ENCODE data around the gene HSCB.

DNA sequence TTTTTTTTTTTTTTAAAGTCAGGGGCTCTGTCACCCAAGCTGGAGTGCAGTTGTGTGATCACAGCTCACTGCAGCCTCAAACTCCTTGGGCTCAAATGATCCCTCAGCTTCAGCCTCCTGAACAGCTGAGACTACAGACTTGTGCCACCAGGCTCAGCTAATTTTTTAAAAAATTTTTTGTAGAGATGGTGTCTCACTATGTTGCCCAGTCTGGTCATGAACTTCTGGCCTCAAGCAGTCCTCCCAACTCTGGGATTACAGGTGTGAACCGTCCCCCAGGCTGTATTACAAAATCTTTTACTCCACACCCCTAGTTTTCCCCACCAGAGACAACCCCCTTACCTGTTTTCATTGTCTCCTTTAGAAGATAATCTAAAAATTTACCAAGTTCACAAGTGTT, 32.5 kb downstream of the HSCB start:
- TF ChIP-seq, protein P1, sequence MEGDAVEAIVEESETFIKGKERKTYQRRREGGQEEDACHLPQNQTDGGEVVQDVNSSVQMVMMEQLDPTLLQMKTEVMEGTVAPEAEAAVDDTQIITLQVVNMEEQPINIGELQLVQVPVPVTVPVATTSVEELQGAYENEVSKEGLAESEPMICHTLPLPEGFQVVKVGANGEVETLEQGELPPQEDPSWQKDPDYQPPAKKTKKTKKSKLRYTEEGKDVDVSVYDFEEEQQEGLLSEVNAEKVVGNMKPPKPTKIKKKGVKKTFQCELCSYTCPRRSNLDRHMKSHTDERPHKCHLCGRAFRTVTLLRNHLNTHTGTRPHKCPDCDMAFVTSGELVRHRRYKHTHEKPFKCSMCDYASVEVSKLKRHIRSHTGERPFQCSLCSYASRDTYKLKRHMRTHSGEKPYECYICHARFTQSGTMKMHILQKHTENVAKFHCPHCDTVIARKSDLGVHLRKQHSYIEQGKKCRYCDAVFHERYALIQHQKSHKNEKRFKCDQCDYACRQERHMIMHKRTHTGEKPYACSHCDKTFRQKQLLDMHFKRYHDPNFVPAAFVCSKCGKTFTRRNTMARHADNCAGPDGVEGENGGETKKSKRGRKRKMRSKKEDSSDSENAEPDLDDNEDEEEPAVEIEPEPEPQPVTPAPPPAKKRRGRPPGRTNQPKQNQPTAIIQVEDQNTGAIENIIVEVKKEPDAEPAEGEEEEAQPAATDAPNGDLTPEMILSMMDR (optimal IDR thresholded peaks at IDR 0.05 in 1 of 3, IDR thresholded peaks at IDR 0.05 in 1 of 3, conservative IDR thresholded peaks at IDR 0.05 in 1 of 3; ENCODE audit: extremely low read depth in 1 of 3, insufficient read depth in 2 of 3, low read length in 3 of 3) = no peak
- TF ChIP-seq EZH2 (IDR thresholded peaks at IDR 0.05; ENCODE audit: low read length) = no peak
